VCaP (cell line): Measurements from ENCODE around the gene SUPT7L.
A peak's percentile ranks its signal among the peaks of the same experiment; 100 is the strongest.

ENCODE experiments used
- H3K27ac ChIP-seq: fragments of 450-650 bp; 2 replicates; pipeline ENCODE4 v1.5.1; 2017
- TF ChIP-seq, protein P1 (sequence below): fragments of 450-650 bp; conservative IDR thresholded peaks from 2 replicates; pipeline ENCODE4 v1.5.1; 2017; ENCODE audit warnings: mild to moderate bottlenecking, moderate library complexity

The SUPT7L gene, protein sequence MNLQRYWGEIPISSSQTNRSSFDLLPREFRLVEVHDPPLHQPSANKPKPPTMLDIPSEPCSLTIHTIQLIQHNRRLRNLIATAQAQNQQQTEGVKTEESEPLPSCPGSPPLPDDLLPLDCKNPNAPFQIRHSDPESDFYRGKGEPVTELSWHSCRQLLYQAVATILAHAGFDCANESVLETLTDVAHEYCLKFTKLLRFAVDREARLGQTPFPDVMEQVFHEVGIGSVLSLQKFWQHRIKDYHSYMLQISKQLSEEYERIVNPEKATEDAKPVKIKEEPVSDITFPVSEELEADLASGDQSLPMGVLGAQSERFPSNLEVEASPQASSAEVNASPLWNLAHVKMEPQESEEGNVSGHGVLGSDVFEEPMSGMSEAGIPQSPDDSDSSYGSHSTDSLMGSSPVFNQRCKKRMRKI

DNA sequence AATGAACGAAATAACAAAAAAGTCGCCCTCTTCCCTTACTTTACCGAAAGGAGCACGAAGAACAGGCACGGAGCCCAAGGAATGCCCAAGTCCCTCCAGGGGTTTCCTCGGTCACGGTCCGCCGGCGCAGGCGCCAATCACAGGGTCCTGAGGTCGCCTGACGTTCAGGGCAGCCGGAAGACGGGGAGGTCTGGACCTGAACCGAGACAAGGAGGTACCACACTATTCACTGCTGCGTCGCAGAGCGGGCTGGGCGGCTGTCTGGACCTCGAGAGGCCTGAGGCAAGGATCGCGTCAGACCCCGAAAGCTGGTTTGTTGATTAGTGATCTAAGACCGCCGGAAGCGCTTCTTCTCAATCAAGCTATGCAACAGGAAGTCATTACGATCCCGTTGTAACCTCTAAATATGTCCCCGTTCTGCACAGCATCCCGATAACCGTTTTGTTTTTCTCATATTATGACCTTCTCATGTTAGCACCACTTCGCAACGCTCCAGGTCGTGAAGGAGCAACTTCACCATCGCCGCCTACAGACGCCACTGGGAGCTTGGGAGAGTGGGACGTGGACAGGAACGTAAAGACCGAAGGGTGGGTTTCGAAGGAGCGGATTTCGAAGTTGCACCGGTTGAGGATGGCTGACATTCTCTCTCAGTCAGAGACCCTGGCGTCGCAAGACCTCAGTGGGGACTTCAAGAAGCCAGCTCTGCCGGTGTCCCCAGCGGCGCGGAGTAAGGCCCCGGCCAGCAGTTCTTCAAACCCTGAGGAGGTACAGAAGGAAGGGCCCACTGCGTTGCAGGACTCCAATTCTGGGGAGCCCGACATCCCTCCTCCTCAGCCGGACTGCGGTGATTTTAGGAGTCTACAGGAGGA is at the start of gene SUPT7L, which contains the start of gene SLC4A1AP:
SUPT7L (minus strand) TSS at position 330 of the 869 bp plus-strand sequence. CDS start 1,422 bp downstream, outside the sequence.
SLC4A1AP (plus strand) TSS at position 605 of the 869 bp plus-strand sequence; CDS start at position 631, 26 bp downstream.
- H3K27ac ChIP-seq = peak within 1 kb of the TSS; percentile 93
- TF ChIP-seq, protein P1, sequence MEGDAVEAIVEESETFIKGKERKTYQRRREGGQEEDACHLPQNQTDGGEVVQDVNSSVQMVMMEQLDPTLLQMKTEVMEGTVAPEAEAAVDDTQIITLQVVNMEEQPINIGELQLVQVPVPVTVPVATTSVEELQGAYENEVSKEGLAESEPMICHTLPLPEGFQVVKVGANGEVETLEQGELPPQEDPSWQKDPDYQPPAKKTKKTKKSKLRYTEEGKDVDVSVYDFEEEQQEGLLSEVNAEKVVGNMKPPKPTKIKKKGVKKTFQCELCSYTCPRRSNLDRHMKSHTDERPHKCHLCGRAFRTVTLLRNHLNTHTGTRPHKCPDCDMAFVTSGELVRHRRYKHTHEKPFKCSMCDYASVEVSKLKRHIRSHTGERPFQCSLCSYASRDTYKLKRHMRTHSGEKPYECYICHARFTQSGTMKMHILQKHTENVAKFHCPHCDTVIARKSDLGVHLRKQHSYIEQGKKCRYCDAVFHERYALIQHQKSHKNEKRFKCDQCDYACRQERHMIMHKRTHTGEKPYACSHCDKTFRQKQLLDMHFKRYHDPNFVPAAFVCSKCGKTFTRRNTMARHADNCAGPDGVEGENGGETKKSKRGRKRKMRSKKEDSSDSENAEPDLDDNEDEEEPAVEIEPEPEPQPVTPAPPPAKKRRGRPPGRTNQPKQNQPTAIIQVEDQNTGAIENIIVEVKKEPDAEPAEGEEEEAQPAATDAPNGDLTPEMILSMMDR = no peak

DNA sequence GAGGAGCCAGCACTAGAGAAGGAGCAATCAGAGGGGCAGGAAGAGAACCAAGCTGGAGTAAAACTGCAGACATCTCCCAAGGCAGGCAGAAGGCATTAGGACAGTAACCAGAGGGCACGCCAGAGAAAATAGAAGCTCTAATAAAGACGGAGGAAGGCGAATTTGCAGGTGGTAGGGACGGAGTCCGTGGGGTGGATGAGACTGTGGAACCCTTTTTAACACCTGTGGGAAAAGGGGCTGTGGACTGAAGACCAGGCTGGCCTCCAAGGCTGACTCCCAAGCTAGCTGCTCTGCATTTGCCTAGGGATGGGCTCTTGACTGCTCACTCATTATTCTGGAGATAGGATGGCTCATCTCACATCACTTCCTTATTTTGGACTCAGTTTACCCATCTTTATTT is 49.8 kb upstream of the SUPT7L start:
- no peak overlapping the region for H3K27ac ChIP-seq
- TF ChIP-seq, protein P1 = no peak

DNA sequence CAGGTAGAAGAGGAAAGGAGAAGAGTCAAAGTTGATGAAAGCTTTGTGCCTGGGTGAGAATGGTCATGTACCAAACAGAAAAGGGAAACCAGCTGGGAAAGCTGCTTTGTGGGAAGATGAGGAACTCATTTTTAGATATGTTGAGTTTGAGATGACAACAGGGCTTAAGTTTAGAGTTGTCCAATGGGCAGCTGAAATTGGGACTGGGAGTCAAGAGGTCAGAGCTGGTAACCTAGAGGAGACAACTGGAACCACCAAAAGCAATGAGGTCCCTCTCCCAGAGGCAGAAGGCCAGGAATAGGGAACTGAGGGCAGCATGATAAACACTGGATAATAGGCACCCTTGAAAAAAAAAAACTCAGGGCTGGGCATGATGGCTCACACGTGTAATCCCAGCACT is 49.1 kb upstream of the SUPT7L start:
- TF ChIP-seq, protein P1 = no peak
- H3K27ac ChIP-seq = no peak overlapping the region

DNA sequence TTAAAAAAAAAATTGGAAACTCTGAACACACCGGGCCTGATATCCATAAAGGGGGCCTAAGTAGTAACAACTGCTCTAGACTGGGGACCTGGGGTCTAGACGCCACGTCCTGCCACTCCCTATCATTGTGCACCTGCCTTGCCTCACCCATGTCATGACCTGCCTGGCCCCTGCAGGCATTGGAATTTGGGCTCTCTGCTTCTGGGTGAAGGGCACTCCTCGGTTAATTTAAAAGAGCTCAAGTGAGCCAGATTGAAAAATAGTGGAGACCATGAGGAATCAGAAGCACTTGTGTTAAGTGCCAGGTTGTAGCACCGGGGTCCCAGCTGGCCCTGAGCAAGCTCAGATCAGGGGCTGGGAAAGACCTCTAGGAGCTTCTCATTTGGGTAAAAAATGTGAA is 48.4 kb upstream of the SUPT7L start:
- TF ChIP-seq, protein P1 = no peak
- H3K27ac ChIP-seq = no peak overlapping the region

DNA sequence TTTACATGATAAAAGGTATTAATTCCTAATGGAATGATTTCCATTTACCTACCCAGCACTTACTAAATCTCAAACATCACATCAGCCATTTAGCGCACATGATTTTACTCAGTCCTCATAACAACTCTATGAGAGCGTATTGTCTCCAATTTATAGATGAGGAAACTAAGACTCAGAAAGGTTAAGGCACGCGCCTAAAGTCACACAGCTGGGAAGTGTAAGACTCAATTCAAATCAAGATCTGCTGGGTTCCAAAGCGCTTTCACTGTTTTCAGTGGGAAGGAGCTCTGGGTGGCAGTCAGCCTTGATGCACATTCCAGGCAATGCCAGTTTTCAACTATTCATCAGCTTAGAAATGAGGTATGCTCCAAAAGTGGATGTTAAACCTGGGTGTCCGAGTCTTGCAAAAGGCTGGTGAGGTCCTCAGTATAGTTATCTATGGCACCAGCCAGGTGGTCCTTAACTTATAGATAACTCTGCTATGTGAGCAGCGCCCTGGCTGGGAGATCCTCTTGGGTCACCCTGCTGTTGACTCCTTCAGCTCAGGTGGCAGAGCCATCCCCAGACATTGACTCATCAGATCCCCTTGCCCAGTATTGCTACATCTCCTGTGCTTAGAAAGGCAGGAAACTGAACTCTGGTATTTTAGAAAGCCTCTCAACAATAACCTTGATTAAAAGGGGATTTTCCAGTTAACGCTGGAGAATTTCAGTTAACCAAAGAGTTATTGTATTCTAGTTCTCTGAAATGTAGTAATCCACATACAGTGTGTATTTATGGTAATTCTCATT is 47.4 kb upstream of the SUPT7L start:
- no peak overlapping the region for H3K27ac ChIP-seq
- TF ChIP-seq, protein P1 = no peak

DNA sequence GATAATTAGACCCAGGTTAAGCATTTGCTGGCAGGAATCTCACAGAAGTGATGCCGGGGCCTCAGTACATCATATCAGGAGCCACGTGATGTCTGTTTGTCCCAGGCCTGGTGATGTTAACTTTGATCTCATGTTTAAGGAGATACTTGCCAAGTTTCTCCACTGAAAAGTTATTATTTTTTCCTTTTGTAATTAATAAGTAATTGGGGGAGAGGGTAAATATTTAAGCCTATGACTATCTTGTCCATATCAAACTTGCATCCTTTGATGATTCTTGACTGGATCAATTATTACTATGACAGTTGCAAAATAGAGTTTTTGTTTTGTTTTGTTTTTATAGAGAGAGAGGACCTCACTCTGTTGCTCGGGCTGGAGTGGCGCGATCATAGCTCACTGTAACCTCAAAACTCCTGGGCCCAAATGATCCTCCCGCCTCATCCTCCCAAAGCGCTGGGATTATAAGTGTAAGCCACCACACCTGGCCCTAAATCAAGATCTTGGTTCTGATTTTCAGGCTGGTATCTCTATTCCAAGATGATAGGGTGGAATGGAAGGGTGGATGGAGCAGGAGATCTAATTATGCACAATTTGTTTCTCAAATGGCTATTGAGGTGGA is 46.7 kb upstream of the SUPT7L start:
- no peak overlapping the region for H3K27ac ChIP-seq
- TF ChIP-seq, protein P1 = no peak
